CD4-positive, alpha-beta memory T cell (primary cell): ENCODE data around the gene HPSE2. TPM values are rescaled to one million over a fixed set of nuclear protein-coding genes. Genes with fewer than 3 reads are reported as not detected.

ENCODE experiments used
- CTCF ChIA-PET: fragments of 350-600 bp; sonication (Branson Sonifier 250); formaldehyde crosslinking; loops from one replicate; lab custom pipeline; 2021; ENCODE audit warnings: inconsistent platforms; ENCODE audit not compliant: partially characterized antibody; lab: Charles Lee
- POLR2A ChIA-PET: fragments of 350-600 bp; sonication (Branson Sonifier 250); formaldehyde crosslinking; loops from one replicate; lab custom pipeline; 2021; ENCODE audit not compliant: partially characterized antibody; lab: Charles Lee
- DNase-seq, 5 donors: peaks; one replicate each; pipeline versions ENCODE4 v3.0.0 to v3.0.0-alpha.2; 2020 to 2022; ENCODE audit warnings: mixed read lengths in 1 of 5
- H3K27ac ChIP-seq: one replicate; pipeline ENCODE4 v1.7.0; 2013; ENCODE audit warnings: low read depth, low read length
- H3K27me3 ChIP-seq: 2 replicates; pipeline ENCODE4 v1.7.0; 2013; ENCODE audit warnings: mild to moderate bottlenecking, low read length, moderate library complexity; ENCODE audit not compliant: insufficient read depth
- H3K36me3 ChIP-seq: 2 replicates; pipeline ENCODE4 v1.7.0; 2013; ENCODE audit warnings: mild to moderate bottlenecking, low read length, moderate library complexity; ENCODE audit not compliant: insufficient read depth
- H3K4me1 ChIP-seq: 2 replicates; pipeline ENCODE4 v1.7.0; 2013; ENCODE audit warnings: mild to moderate bottlenecking, low read length, moderate library complexity; ENCODE audit not compliant: insufficient read depth
- H3K4me3 ChIP-seq, 2 donors: one replicate each; pipeline ENCODE4 v1.7.0; 2013; ENCODE audit warnings: low read length in 2 of 2, mild to moderate bottlenecking in 1 of 2
- H3K9me3 ChIP-seq, 2 donors: one replicate each; pipeline ENCODE4 v1.7.0; 2013; ENCODE audit warnings: low read length in 2 of 2, control low read depth in 1 of 2; ENCODE audit not compliant: control insufficient read depth in 1 of 2
- H3K27ac Mint-ChIP-seq, 7 donors: one replicate each; pipeline ENCODE4 v1.8.0; 2020 to 2021; ENCODE audit warnings: mixed read lengths in 7 of 7, mild to moderate bottlenecking in 6 of 7, inconsistent platforms in 3 of 7, moderate library complexity in 3 of 7
- H3K27me3 Mint-ChIP-seq, 2 donors: one replicate each; pipeline ENCODE4 v1.8.0; 2020 to 2021; ENCODE audit warnings: mixed read lengths in 2 of 2
- H3K36me3 Mint-ChIP-seq, 2 donors: one replicate each; pipeline ENCODE4 v1.8.0; 2020 to 2021; ENCODE audit warnings: mixed read lengths in 2 of 2, inconsistent platforms in 1 of 2, mild to moderate bottlenecking in 1 of 2
- H3K4me1 Mint-ChIP-seq, 4 donors: one replicate each; pipeline ENCODE4 v1.8.0; 2020 to 2021; ENCODE audit warnings: mixed read lengths in 4 of 4, mild to moderate bottlenecking in 1 of 4
- H3K4me3 Mint-ChIP-seq, 8 donors: one replicate each; pipeline ENCODE4 v1.8.0; 2020 to 2021; ENCODE audit warnings: mixed read lengths in 8 of 8, mild to moderate bottlenecking in 7 of 8, moderate library complexity in 6 of 8, inconsistent platforms in 3 of 8
- H3K9me3 Mint-ChIP-seq, 8 donors: one replicate each; pipeline ENCODE4 v1.8.0; 2020 to 2021; ENCODE audit warnings: mixed read lengths in 8 of 8, mild to moderate bottlenecking in 5 of 8, inconsistent platforms in 3 of 8, moderate library complexity in 1 of 8
- intact Hi-C: fragments of 100-400 bp; cut with micrococcal nuclease; formaldehyde crosslinking; loops from one replicate; pipeline ENCODE4 v1.15.1; 2023
- polyA plus RNA-seq, 2 donors: library from polyadenylated mRNA; unstranded; fragments of 300-500 nt; fragmentation: Illumina TruSeq; gene quantifications; one replicate each; pipeline ENCODE4 v1.2.3, GENCODE V29; 2021
- total RNA-seq, 2 experiments: library from RNA; stranded (reverse); gene quantifications; one replicate each; pipeline ENCODE4 v1.2.3, GENCODE V29; 2021

HPSE2 gene
- total and polyA plus RNA-seq, 4 experiments from 2014 or later = 0.09 to 0.12 TPM; not detected in 2

- ChIA-PET POLR2A (no interaction called here), CTCF (interaction anchor here (2.0 kb wide), 1 partner anchor 11 kb away, joined by 12 read pairs; no protein-coding TSS in a partner anchor)
- Mint-ChIP-seq H3K9me3 (no peaks in the 10 kb centered on the region), H3K27me3 (peaks cover 21% of the 10 kb centered on the region in 2 donors), H3K36me3 (no peaks in the 10 kb centered on the region), H3K4me3 (no peak overlapping the region), H3K27ac (no peak overlapping the region), H3K4me1 (no peaks in the 10 kb centered on the region)
- H3K4me3 ChIP-seq = no peak overlapping the region
- no peaks in the 10 kb centered on the region for H3K9me3 ChIP-seq
- DNase-seq = no peak
- H3K36me3 ChIP-seq = no peaks in the 10 kb centered on the region
- intact Hi-C loops = no loop called here
- H3K27ac ChIP-seq = no peak overlapping the region
- no peaks in the 10 kb centered on the region for H3K27me3 ChIP-seq
- H3K4me1 ChIP-seq = no peaks in the 10 kb centered on the region
Measured at GRCh38 chr10:98456043-98456570, 779.5 kb downstream of the HPSE2 start.

GRCh38 chr10:98453729-98454128 lies 781.9 kb downstream of the HPSE2 start:
- H3K27ac Mint-ChIP-seq = no peak overlapping the region
- POLR2A ChIA-PET = no interaction called here

GRCh38 chr10:98450618-98451017 lies 785.0 kb downstream of the HPSE2 start:
- Histone ChIP-seq H3K36me3 (no peaks in the 10 kb centered on the region), H3K4me1 (peaks cover 11% of the 10 kb centered on the region), H3K27ac (no peak overlapping the region), H3K9me3 (no peaks in the 10 kb centered on the region), H3K4me3 (no peak overlapping the region), H3K27me3 (no peaks in the 10 kb centered on the region)
- Mint-ChIP-seq H3K9me3 (no peaks in the 10 kb centered on the region), H3K27me3 (peaks cover 7 to 13% of the 10 kb centered on the region in 2 donors), H3K4me3 (no peak overlapping the region), H3K36me3 (peaks cover 0 to 6% of the 10 kb centered on the region in 2 donors), H3K4me1 (peaks cover 4 to 20% (median 11%) of the 10 kb centered on the region in 4 donors), H3K27ac (no peak overlapping the region)
- intact Hi-C loops = no loop called here
- ChIA-PET CTCF (no interaction called here), POLR2A (no interaction called here)
- no peak for DNase-seq

More at GRCh38 chr10:98453729-98454128, 781.9 kb downstream of the HPSE2 start:
- Histone ChIP-seq H3K27ac (no peak overlapping the region), H3K9me3 (no peaks in the 10 kb centered on the region), H3K36me3 (no peaks in the 10 kb centered on the region), H3K27me3 (no peaks in the 10 kb centered on the region), H3K4me3 (no peak overlapping the region), H3K4me1 (no peaks in the 10 kb centered on the region)
- Mint-ChIP-seq H3K36me3 (no peaks in the 10 kb centered on the region), H3K4me3 (no peak overlapping the region), H3K4me1 (peaks cover 0 to 2% (median under 1%) of the 10 kb centered on the region in 4 donors), H3K27me3 (peaks cover 18 to 19% of the 10 kb centered on the region in 2 donors), H3K9me3 (no peaks in the 10 kb centered on the region)
- DNase-seq = no peak
- intact Hi-C loops = no loop called here
- CTCF ChIA-PET = no interaction called here

GRCh38 chr10:98449287-98449686 lies 786.4 kb downstream of the HPSE2 start:
- Mint-ChIP-seq H3K4me1 (peaks cover 15 to 33% (median 22%) of the 10 kb centered on the region in 4 donors), H3K9me3 (no peaks in the 10 kb centered on the region), H3K4me3 (no peak overlapping the region), H3K27me3 (peaks cover 7 to 13% of the 10 kb centered on the region in 2 donors), H3K36me3 (peaks cover 7 to 16% of the 10 kb centered on the region in 2 donors), H3K27ac (no peak overlapping the region)
- POLR2A ChIA-PET = no interaction called here
- CTCF ChIA-PET = no interaction called here
- Histone ChIP-seq H3K36me3 (peaks cover 10% of the 10 kb centered on the region), H3K27ac (no peak overlapping the region), H3K9me3 (no peaks in the 10 kb centered on the region), H3K27me3 (no peaks in the 10 kb centered on the region), H3K4me3 (no peak overlapping the region), H3K4me1 (peaks cover 24% of the 10 kb centered on the region)
- intact Hi-C loops = loop anchor here (5.0 kb wide), 2 partner anchors 312 to 1173 kb away; partner anchors contain the start of gene SLC25A28
- no peak for DNase-seq

GRCh38 chr10:98446661-98447221 lies 788.9 kb downstream of the HPSE2 start, which contains the start of gene HPS1:
Gene HPS1, minus strand, starts transcription at chr10:98446935. Its CDS starts 3,695 bp downstream, at chr10:98443240.
- peak; percentile 64 to 78 (median 78) for DNase-seq
- peaks cover 29 to 58% (median 42%) of the 10 kb centered on the region in 4 donors for H3K4me1 Mint-ChIP-seq
- peaks cover 27% of the 10 kb centered on the region for H3K36me3 ChIP-seq
- peak within 1 kb of the TSS; percentile 88 to 95 (median 94) for H3K4me3 Mint-ChIP-seq
- POLR2A ChIA-PET = interaction anchor here (1.0 to 2.6 kb wide), 7 partner anchors 11 to 1286 kb away, joined by 3 to 10 read pairs (median 4); partner anchors contain the start of genes CUTC and R3HCC1L
- H3K36me3 Mint-ChIP-seq = peaks cover 17 to 36% of the 10 kb centered on the region in 2 donors
- H3K27ac ChIP-seq = peak within 1 kb of the TSS; percentile 76
- intact Hi-C loops = loop anchor here (1.0 to 5.0 kb wide), 5 partner anchors 21 to 1286 kb away; partner anchors contain the start of genes COX15, CUTC, PYROXD2 and SLC25A28
- peak within 1 kb of the TSS; percentile 89 to 95 (median 93) for H3K27ac Mint-ChIP-seq
- no peaks in the 10 kb centered on the region for H3K27me3 Mint-ChIP-seq
- peaks cover 41% of the 10 kb centered on the region for H3K4me1 ChIP-seq
- H3K9me3 ChIP-seq = no peaks in the 10 kb centered on the region
- H3K27me3 ChIP-seq = no peaks in the 10 kb centered on the region
- no peaks in the 10 kb centered on the region for H3K9me3 Mint-ChIP-seq
- CTCF ChIA-PET = interaction anchor here (1.0 to 1.8 kb wide), 3 partner anchors 10 to 21 kb away, joined by 4 to 8 read pairs (median 4); no protein-coding TSS in a partner anchor
- H3K4me3 ChIP-seq = peak within 1 kb of the TSS; percentile 73 to 84

- CTCF ChIA-PET = interaction anchor here (1.0 to 1.8 kb wide), 3 partner anchors 9 to 21 kb away, joined by 4 to 8 read pairs (median 4); no protein-coding TSS in a partner anchor
- Mint-ChIP-seq H3K36me3 (peaks cover 19 to 41% of the 10 kb centered on the region in 2 donors), H3K27me3 (no peaks in the 10 kb centered on the region), H3K4me3 (peak overlapping the region; percentile 88 to 95 (median 94)), H3K27ac (peak overlapping the region; percentile 89 to 95 (median 93)), H3K9me3 (no peaks in the 10 kb centered on the region), H3K4me1 (peaks cover 32 to 63% (median 46%) of the 10 kb centered on the region in 4 donors)
- Histone ChIP-seq H3K9me3 (no peaks in the 10 kb centered on the region), H3K4me3 (peak overlapping the region; percentile 73 to 84), H3K27me3 (no peaks in the 10 kb centered on the region), H3K4me1 (peaks cover 41% of the 10 kb centered on the region), H3K36me3 (peaks cover 28% of the 10 kb centered on the region), H3K27ac (peak overlapping the region; percentile 76)
- POLR2A ChIA-PET = interaction anchor here (1.0 to 2.6 kb wide), 7 partner anchors 10 to 1286 kb away, joined by 3 to 10 read pairs (median 4); partner anchors contain the start of genes CUTC and R3HCC1L
- DNase-seq = peak in 3 of 5 donors; percentile 32 to 36 (median 32)
- intact Hi-C loops = loop anchor here (1.0 to 5.0 kb wide), 5 partner anchors 21 to 1286 kb away; partner anchors contain the start of genes COX15, CUTC, PYROXD2 and SLC25A28
Measured at GRCh38 chr10:98446151-98446660, 789.4 kb downstream of the HPSE2 start.
